GM23338 (cell line): ENCODE results near the gene RBMXL2. TPM values are rescaled to one million over a fixed set of nuclear protein-coding genes. Genes with fewer than 3 reads are reported as not detected.

ENCODE experiments used
- ATAC-seq: fragments of 200-7000 bp; cut with Tn5 transposase; 3 replicates; pipeline ENCODE4 v1.9.1; 2020
- DNase-seq: peaks from one replicate; pipeline ENCODE4 v3.0.0-alpha.2; 2015; ENCODE audit warnings: low spot score
- H2AFZ ChIP-seq: fragments of 200-600 bp; sonication (generic); 2 replicates; pipeline ENCODE4 v1.8.0; 2016; ENCODE audit warnings: antibody characterized with exemption, mild to moderate bottlenecking, moderate library complexity
- H3F3A ChIP-seq: fragments of 200-600 bp; sonication (generic); replicated peaks from 2 replicates; pipeline ENCODE4 v1.8.0; 2017; ENCODE audit warnings: antibody characterized with exemption, mixed run types, low read depth
- H3K27ac ChIP-seq: fragments of 200-600 bp; sonication (generic); 2 replicates; pipeline ENCODE4 v1.6.1; 2016; ENCODE audit warnings: low read depth
- H3K27me3 ChIP-seq: fragments of 200-600 bp; sonication (generic); 2 replicates; pipeline ENCODE4 v1.8.0; 2016; ENCODE audit warnings: mild to moderate bottlenecking, mixed run types, moderate library complexity; ENCODE audit not compliant: insufficient read depth
- H3K36me3 ChIP-seq: fragments of 200-600 bp; sonication (generic); 2 replicates; pipeline ENCODE4 v1.8.0; 2016; ENCODE audit warnings: mild to moderate bottlenecking; ENCODE audit not compliant: insufficient read depth
- H3K4me1 ChIP-seq: fragments of 200-600 bp; sonication (generic); 2 replicates; pipeline ENCODE4 v1.8.0; 2016; ENCODE audit warnings: mild to moderate bottlenecking, moderate library complexity; ENCODE audit not compliant: insufficient read depth
- H3K4me2 ChIP-seq: fragments of 200-600 bp; sonication (generic); 2 replicates; pipeline ENCODE4 v1.7.1; 2017; ENCODE audit warnings: mixed run types
- H3K4me3 ChIP-seq: fragments of 200-600 bp; sonication (generic); 2 replicates; pipeline ENCODE4 v1.6.1; 2016; ENCODE audit warnings: mixed run types
- H3K79me2 ChIP-seq: fragments of 200-600 bp; sonication (generic); replicated peaks from 2 replicates; pipeline ENCODE4 v1.8.0; 2017; ENCODE audit warnings: mild to moderate bottlenecking; ENCODE audit not compliant: insufficient read depth
- H3K9me2 ChIP-seq: fragments of 200-600 bp; sonication (generic); 2 replicates; pipeline ENCODE4 v1.8.0; 2017; ENCODE audit not compliant: insufficient read depth
- H4K20me1 ChIP-seq: fragments of 200-600 bp; sonication (generic); replicated peaks from 2 replicates; pipeline ENCODE4 v1.8.0; 2017; ENCODE audit warnings: mild to moderate bottlenecking; ENCODE audit not compliant: insufficient read depth
- H3K27ac Mint-ChIP-seq: 2 replicates; pipeline ENCODE4 v1.8.0; 2020; ENCODE audit warnings: inconsistent platforms, mild to moderate bottlenecking, moderate library complexity, mixed read lengths
- H3K27me3 Mint-ChIP-seq: 3 replicates; pipeline ENCODE4 v1.8.0; 2022; ENCODE audit warnings: low read depth, mild to moderate bottlenecking, moderate library complexity, mixed read lengths, inconsistent platforms; ENCODE audit not compliant: insufficient read depth, poor library complexity
- H3K36me3 Mint-ChIP-seq: 3 replicates; pipeline ENCODE4 v1.8.0; 2021; ENCODE audit warnings: low read depth, mild to moderate bottlenecking, inconsistent platforms, moderate library complexity, mixed read lengths
- H3K4me1 Mint-ChIP-seq: 3 replicates; pipeline ENCODE4 v1.8.0; 2020; ENCODE audit warnings: mild to moderate bottlenecking, inconsistent platforms, mixed read lengths
- H3K4me3 Mint-ChIP-seq: 3 replicates; pipeline ENCODE4 v1.8.0; 2021; ENCODE audit warnings: moderate library complexity, mild to moderate bottlenecking, inconsistent platforms, mixed read lengths
- H3K9me3 Mint-ChIP-seq: 3 replicates; pipeline ENCODE4 v1.8.0; 2020; ENCODE audit warnings: moderate library complexity, mild to moderate bottlenecking, inconsistent platforms, mixed read lengths
- EZH2 ChIP-seq: fragments of 200-600 bp; sonication (generic); IDR thresholded peaks from one replicate; pipeline ENCODE4 v1.8.0; 2017; ENCODE audit warnings: antibody characterized with exemption, mild to moderate bottlenecking, low read depth; ENCODE audit not compliant: unreplicated experiment
- JUNB ChIP-seq: IDR thresholded peaks from one replicate; pipeline ENCODE4 v1.6.1; 2016; ENCODE audit warnings: antibody characterized with exemption; ENCODE audit not compliant: unreplicated experiment
- NANOG ChIP-seq: IDR thresholded peaks from 2 replicates; pipeline ENCODE4 v1.6.1; 2016; ENCODE audit warnings: antibody characterized with exemption, borderline replicate concordance
- ZNF331 ChIP-seq: fragments of 250-450 bp; sonication (Bioruptor Pico); IDR thresholded peaks from 2 replicates; pipeline ENCODE4 v1.5.0; 2020; ENCODE audit warnings: low read depth, mild to moderate bottlenecking, moderate library complexity
- polyA plus RNA-seq: library from polyadenylated mRNA; unstranded; fragments of >200 nt; fragmentation: Nextera tagmentation; extraction: Ambion mirVana; gene quantifications from 2 replicates; pipeline ENCODE4 v1.2.1, GENCODE V29; 2016
- total RNA-seq: library from RNA; depleted of rRNA; stranded (reverse); fragments of >200 nt; shearing (Covaris generic); gene quantifications from 2 replicates; pipeline ENCODE4 v1.2.3, GENCODE V29; 2014
- TF ChIP-seq, protein P1 (sequence below): fragments of 250-450 bp; sonication (Bioruptor Pico); IDR thresholded peaks from 2 replicates; pipeline ENCODE4 v1.5.0; 2020; ENCODE audit warnings: mild to moderate bottlenecking, moderate library complexity

Gene RBMXL2
- total and polyA plus RNA-seq, 2 experiments from 2014 or later, result 0.17 TPM; not detected in 1

DNA sequence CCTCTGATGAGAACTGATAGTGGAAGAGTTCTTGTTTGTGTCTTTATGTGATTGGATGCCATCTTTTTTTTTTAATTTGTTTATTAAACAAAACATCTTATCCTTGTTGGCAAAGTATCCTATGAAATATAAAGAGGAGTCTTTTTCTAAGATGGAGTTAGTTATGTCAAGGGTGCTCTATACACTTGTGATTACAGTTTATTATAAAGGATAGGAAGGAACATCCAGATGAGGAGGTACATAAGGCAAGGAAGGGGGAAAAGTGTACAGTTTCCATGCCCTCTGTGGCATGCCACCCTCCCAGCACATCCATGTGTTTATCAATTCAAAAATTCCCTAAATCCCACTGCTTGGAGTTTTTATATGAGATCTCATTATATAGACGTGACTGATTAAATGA lies 7.4 kb upstream of the RBMXL2 start:
- no peak for TF ChIP-seq NANOG
- TF ChIP-seq EZH2, result no peak
- TF ChIP-seq JUNB, result no peak
- TF ChIP-seq, protein P1, sequence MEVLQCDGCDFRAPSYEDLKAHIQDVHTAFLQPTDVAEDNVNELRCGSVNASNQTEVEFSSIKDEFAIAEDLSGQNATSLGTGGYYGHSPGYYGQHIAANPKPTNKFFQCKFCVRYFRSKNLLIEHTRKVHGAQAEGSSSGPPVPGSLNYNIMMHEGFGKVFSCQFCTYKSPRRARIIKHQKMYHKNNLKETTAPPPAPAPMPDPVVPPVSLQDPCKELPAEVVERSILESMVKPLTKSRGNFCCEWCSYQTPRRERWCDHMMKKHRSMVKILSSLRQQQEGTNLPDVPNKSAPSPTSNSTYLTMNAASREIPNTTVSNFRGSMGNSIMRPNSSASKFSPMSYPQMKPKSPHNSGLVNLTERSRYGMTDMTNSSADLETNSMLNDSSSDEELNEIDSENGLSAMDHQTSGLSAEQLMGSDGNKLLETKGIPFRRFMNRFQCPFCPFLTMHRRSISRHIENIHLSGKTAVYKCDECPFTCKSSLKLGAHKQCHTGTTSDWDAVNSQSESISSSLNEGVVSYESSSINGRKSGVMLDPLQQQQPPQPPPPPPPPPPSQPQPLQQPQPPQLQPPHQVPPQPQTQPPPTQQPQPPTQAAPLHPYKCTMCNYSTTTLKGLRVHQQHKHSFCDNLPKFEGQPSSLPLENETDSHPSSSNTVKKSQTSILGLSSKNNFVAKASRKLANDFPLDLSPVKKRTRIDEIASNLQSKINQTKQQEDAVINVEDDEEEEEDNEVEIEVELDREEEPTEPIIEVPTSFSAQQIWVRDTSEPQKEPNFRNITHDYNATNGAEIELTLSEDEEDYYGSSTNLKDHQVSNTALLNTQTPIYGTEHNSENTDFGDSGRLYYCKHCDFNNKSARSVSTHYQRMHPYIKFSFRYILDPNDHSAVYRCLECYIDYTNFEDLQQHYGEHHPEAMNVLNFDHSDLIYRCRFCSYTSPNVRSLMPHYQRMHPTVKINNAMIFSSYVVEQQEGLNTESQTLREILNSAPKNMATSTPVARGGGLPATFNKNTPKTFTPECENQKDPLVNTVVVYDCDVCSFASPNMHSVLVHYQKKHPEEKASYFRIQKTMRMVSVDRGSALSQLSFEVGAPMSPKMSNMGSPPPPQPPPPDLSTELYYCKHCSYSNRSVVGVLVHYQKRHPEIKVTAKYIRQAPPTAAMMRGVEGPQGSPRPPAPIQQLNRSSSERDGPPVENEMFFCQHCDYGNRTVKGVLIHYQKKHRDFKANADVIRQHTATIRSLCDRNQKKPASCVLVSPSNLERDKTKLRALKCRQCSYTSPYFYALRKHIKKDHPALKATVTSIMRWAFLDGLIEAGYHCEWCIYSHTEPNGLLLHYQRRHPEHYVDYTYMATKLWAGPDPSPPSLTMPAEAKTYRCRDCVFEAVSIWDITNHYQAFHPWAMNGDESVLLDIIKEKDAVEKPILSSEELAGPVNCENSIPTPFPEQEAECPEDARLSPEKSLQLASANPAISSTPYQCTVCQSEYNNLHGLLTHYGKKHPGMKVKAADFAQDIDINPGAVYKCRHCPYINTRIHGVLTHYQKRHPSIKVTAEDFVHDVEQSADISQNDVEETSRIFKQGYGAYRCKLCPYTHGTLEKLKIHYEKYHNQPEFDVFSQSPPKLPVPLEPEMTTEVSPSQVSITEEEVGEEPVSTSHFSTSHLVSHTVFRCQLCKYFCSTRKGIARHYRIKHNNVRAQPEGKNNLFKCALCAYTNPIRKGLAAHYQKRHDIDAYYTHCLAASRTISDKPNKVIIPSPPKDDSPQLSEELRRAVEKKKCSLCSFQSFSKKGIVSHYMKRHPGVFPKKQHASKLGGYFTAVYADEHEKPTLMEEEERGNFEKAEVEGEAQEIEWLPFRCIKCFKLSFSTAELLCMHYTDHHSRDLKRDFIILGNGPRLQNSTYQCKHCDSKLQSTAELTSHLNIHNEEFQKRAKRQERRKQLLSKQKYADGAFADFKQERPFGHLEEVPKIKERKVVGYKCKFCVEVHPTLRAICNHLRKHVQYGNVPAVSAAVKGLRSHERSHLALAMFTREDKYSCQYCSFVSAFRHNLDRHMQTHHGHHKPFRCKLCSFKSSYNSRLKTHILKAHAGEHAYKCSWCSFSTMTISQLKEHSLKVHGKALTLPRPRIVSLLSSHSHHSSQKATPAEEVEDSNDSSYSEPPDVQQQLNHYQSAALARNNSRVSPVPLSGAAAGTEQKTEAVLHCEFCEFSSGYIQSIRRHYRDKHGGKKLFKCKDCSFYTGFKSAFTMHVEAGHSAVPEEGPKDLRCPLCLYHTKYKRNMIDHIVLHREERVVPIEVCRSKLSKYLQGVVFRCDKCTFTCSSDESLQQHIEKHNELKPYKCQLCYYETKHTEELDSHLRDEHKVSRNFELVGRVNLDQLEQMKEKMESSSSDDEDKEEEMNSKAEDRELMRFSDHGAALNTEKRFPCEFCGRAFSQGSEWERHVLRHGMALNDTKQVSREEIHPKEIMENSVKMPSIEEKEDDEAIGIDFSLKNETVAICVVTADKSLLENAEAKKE (CRISPR knock-in tag), result no peak
- TF ChIP-seq ZNF331 (CRISPR knock-in tag), result no peak
- Histone ChIP-seq H3F3A (no peaks in the 10 kb centered on the region), H3K36me3 (peaks cover 13% of the 10 kb centered on the region), H4K20me1 (no peaks in the 10 kb centered on the region), H3K4me2 (no peak overlapping the region), H3K9me2 (no peaks in the 10 kb centered on the region; the same call in 1 of the 2 replicates), H3K27me3 (no peaks in the 10 kb centered on the region), H2AFZ (no peak overlapping the region), H3K4me3 (no peak overlapping the region), H3K79me2 (no peaks in the 10 kb centered on the region), H3K4me1 (peaks cover 3% of the 10 kb centered on the region; the same call in 1 of the 2 replicates), H3K27ac (no peak overlapping the region)
- Mint-ChIP-seq H3K4me3 (no peak overlapping the region), H3K9me3 (peaks cover 36% of the 10 kb centered on the region), H3K36me3 (peaks cover 30% of the 10 kb centered on the region), H3K4me1 (peaks cover 6% of the 10 kb centered on the region; the same call in 2 of the 3 replicates), H3K27ac (no peak overlapping the region), H3K27me3 (peaks cover 6% of the 10 kb centered on the region)
- no peak for ATAC-seq
- DNase-seq, result no peak
